ENCODE data around the gene SOX6.

DNA sequence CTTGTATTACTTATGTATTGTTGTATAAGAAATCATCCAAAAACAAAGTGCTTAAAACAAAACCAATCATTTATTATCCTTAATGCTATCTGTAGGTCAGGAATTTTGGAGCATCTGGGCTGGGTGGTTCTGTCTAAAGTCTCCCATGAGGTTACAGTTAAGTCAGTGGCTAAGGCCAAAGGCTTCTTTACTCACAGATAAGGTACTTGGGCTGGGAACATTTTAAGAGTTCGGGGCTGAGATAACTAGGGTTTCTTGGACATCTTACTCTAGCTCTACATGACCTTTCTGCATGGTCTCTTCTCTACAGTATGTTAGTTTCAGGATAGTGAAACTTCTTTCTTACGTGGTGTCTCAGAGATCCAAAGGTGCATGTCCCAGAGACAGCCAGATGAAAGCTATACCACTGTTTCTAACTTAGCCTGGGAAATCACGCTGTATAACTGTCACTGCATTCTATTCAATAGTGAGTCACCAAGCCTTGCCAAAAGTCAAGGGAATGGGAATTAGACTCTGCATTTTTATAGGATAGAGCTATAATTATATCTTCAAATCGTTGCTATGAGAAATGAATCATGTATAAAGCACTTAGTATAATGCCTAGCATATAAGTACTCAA, 29.6 kb downstream of the SOX6 start:
- no peak for TF ChIP-seq CTCF (IDR thresholded peaks at IDR 0.05; ENCODE audit: low read depth, low read length)
- TF ChIP-seq EZH2phosphoT487 (IDR thresholded peaks at IDR 0.05; ENCODE audit: low read depth) = no peak
